ENCODE results near the gene CALML4.

- TF ChIP-seq CTCF (conservative IDR thresholded peaks at IDR 0.05) (no peak), EZH2 (IDR thresholded peaks at IDR 0.05; ENCODE audit: low read depth) (no peak)
Measured at GRCh38 chr15:68244235-68244634, 39.1 kb upstream of the CALML4 start.
